GM12878 (cell line): ENCODE measurements around the gene GSG1L. TPM values are rescaled to one million over a fixed set of nuclear protein-coding genes. Genes with fewer than 3 reads are reported as not detected.

Experiments
- ATF2 ChIP-seq: IDR thresholded peaks from 2 replicates; pipeline ENCODE4 v1.6.1; 2012; ENCODE audit warnings: low read length, inconsistent platforms
- CHD1 ChIP-seq: IDR thresholded peaks from 2 replicates; pipeline ENCODE4 v1.6.1; 2012; ENCODE audit warnings: low read depth, low read length, improper control_type of control experiment
- HCFC1 ChIP-seq: fragments of 150-350 bp; IDR thresholded peaks from 2 replicates; pipeline ENCODE4 v1.6.1; 2014; ENCODE audit warnings: low read length
- MEF2A ChIP-seq: IDR thresholded peaks from 2 replicates; pipeline ENCODE4 v1.6.1; 2011; ENCODE audit warnings: low read depth, mild to moderate bottlenecking, low read length, moderate library complexity; ENCODE audit not compliant: insufficient read depth
- ZBED1 ChIP-seq: IDR thresholded peaks from 2 replicates; pipeline ENCODE4 v1.6.1; 2016; ENCODE audit warnings: borderline replicate concordance
- ZZZ3 ChIP-seq: IDR thresholded peaks from 2 replicates; pipeline ENCODE4 v1.6.1; 2011; ENCODE audit warnings: low read depth; ENCODE audit not compliant: control insufficient read depth, insufficient read length
- polyA plus RNA-seq, 11 experiments: library from polyadenylated mRNA; depleted of rRNA in 4 of 11; unstranded in 6 of 11; stranded (reverse) in 5 of 11; fragments of >200 nt; fragmentation: Nextera tagmentation in 4 of 11; fragmentation: Illumina TruSeq in 1 of 11; extraction: Ambion mirVana in 4 of 11; extraction: Trizol in 1 of 11; gene quantifications; 1 replicate in 1 of 11; 2 replicates in 10 of 11; pipeline versions ENCODE4 v1.2.1 to v1.2.3, GENCODE V29; 2011 to 2016; ENCODE audit warnings: inconsistent platforms in 2 of 11, missing spikeins in 2 of 11, low read depth in 1 of 11
- total RNA-seq, 4 experiments: library from RNA; depleted of rRNA in 3 of 4; stranded (reverse); fragments of >200 nt in 3 of 4; fragmentation: Illumina TruSeq in 1 of 4; extraction: Trizol in 1 of 4; gene quantifications; 2 replicates each; pipeline versions ENCODE4 v1.2.1 to v1.2.3, GENCODE V29; 2013 to 2021
- TF ChIP-seq, protein P1 (sequence below): fragments of 450-650 bp; IDR thresholded peaks from 2 replicates; pipeline ENCODE4 v1.6.1; 2016; ENCODE audit warnings: mild to moderate bottlenecking
- TF ChIP-seq, protein P2 (sequence below): fragments of 150-350 bp; IDR thresholded peaks from 2 replicates; pipeline ENCODE4 v1.6.1; 2016; ENCODE audit warnings: low read depth, low read length
- TF ChIP-seq, protein P3 (sequence below): fragments of 450-650 bp; conservative IDR thresholded peaks from 2 replicates; pipeline ENCODE4 v1.6.1; 2017; ENCODE audit warnings: mild to moderate bottlenecking, moderate library complexity

The GSG1L gene
- total and polyA plus RNA-seq, 10 of the 15 experiments (the other 5 are each of a cell fraction or from before 2014, with no cell fraction given) = not detected

DNA sequence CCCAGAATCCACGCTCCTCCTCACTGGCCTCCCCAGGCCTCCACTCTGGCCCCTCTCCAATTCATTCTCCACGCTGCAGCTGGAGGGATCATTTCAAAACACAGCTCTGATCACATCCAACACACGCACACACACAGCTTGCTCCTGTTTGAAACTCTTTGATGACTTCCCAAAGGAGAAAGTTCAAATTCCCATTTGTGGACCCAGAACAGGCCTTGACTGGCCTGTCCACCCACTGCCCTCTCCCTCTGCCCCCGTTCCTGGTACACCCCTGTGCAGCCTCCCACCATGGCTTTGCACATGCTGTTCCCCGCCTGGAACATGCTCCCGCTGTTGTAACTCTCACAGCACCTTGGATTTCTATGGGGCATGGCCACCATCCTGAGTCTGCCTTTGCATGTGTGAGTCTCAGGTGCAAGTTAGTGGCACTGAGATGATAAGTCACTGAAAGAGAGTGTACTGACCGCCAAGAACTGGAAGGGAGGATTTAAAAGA is 100.0 kb downstream of the GSG1L start (continued):
- TF ChIP-seq, protein P1, sequence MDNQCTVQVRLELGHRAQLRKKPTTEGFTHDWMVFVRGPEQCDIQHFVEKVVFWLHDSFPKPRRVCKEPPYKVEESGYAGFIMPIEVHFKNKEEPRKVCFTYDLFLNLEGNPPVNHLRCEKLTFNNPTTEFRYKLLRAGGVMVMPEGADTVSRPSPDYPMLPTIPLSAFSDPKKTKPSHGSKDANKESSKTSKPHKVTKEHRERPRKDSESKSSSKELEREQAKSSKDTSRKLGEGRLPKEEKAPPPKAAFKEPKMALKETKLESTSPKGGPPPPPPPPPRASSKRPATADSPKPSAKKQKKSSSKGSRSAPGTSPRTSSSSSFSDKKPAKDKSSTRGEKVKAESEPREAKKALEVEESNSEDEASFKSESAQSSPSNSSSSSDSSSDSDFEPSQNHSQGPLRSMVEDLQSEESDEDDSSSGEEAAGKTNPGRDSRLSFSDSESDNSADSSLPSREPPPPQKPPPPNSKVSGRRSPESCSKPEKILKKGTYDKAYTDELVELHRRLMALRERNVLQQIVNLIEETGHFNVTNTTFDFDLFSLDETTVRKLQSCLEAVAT = no peak
- TF ChIP-seq CHD1 (no peak), HCFC1 (no peak), ATF2 (no peak), ZBED1 (no peak), ZZZ3 (no peak), MEF2A (no peak)
- TF ChIP-seq, protein P2, sequence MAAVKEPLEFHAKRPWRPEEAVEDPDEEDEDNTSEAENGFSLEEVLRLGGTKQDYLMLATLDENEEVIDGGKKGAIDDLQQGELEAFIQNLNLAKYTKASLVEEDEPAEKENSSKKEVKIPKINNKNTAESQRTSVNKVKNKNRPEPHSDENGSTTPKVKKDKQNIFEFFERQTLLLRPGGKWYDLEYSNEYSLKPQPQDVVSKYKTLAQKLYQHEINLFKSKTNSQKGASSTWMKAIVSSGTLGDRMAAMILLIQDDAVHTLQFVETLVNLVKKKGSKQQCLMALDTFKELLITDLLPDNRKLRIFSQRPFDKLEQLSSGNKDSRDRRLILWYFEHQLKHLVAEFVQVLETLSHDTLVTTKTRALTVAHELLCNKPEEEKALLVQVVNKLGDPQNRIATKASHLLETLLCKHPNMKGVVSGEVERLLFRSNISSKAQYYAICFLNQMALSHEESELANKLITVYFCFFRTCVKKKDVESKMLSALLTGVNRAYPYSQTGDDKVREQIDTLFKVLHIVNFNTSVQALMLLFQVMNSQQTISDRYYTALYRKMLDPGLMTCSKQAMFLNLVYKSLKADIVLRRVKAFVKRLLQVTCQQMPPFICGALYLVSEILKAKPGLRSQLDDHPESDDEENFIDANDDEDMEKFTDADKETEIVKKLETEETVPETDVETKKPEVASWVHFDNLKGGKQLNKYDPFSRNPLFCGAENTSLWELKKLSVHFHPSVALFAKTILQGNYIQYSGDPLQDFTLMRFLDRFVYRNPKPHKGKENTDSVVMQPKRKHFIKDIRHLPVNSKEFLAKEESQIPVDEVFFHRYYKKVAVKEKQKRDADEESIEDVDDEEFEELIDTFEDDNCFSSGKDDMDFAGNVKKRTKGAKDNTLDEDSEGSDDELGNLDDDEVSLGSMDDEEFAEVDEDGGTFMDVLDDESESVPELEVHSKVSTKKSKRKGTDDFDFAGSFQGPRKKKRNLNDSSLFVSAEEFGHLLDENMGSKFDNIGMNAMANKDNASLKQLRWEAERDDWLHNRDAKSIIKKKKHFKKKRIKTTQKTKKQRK = no peak
- TF ChIP-seq, protein P3, sequence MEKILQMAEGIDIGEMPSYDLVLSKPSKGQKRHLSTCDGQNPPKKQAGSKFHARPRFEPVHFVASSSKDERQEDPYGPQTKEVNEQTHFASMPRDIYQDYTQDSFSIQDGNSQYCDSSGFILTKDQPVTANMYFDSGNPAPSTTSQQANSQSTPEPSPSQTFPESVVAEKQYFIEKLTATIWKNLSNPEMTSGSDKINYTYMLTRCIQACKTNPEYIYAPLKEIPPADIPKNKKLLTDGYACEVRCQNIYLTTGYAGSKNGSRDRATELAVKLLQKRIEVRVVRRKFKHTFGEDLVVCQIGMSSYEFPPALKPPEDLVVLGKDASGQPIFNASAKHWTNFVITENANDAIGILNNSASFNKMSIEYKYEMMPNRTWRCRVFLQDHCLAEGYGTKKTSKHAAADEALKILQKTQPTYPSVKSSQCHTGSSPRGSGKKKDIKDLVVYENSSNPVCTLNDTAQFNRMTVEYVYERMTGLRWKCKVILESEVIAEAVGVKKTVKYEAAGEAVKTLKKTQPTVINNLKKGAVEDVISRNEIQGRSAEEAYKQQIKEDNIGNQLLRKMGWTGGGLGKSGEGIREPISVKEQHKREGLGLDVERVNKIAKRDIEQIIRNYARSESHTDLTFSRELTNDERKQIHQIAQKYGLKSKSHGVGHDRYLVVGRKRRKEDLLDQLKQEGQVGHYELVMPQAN = no peak
- TF ChIP-seq, all 136 proteins: peak for 0
